ENCODE data around the gene LMX1B.

DNA sequence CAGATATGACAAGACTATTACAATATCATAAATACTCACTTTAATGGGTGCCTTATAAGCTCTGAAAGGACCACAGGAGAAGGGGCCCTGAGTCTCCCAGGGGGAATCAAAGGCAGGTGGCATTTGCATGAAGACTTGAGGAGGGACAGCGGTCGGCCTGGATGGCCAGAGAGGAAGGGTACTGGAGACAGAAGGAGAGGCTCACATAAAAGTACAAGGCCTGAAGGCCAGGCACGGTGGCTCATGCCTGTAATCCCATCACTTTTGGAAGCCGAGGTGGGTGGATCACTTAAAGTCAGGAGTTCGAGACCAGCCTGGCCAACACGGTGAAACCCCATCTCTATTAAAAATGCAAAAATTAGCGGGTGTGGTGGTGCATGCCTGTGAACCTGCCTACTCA is 29.1 kb upstream of the LMX1B start:
- TF ChIP-seq ATF2 (tag by site-specific recombination; IDR thresholded peaks at IDR 0.05; ENCODE audit: low read depth) (no peak), CTCF (tag by site-specific recombination; IDR thresholded peaks at IDR 0.05) (no peak), PBX3 (CRISPR knock-in tag; IDR thresholded peaks at IDR 0.05) (no peak), GLIS1 (tag by site-specific recombination; IDR thresholded peaks at IDR 0.05) (no peak), ZNF138 (tag by site-specific recombination; IDR thresholded peaks at IDR 0.05; ENCODE audit: borderline replicate concordance) (no peak), ZNF785 (tag by site-specific recombination; IDR thresholded peaks at IDR 0.05) (no peak), ZBTB1 (tag by site-specific recombination; IDR thresholded peaks at IDR 0.05) (no peak), ZNF48 (tag by site-specific recombination; IDR thresholded peaks at IDR 0.05) (no peak), ZNF449 (tag by site-specific recombination; IDR thresholded peaks at IDR 0.05) (no peak), ZBTB7A (tag by site-specific recombination; IDR thresholded peaks at IDR 0.05; ENCODE audit: low read depth) (no peak), KLF10 (tag by site-specific recombination; IDR thresholded peaks at IDR 0.05) (no peak)
- TF ChIP-seq, protein P1, sequence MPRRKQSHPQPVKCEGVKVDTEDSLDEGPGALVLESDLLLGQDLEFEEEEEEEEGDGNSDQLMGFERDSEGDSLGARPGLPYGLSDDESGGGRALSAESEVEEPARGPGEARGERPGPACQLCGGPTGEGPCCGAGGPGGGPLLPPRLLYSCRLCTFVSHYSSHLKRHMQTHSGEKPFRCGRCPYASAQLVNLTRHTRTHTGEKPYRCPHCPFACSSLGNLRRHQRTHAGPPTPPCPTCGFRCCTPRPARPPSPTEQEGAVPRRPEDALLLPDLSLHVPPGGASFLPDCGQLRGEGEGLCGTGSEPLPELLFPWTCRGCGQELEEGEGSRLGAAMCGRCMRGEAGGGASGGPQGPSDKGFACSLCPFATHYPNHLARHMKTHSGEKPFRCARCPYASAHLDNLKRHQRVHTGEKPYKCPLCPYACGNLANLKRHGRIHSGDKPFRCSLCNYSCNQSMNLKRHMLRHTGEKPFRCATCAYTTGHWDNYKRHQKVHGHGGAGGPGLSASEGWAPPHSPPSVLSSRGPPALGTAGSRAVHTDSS (tag by site-specific recombination; IDR thresholded peaks at IDR 0.05), result no peak

Data from HEK293 (cell line).